Femur (tissue), 1 donor: Measurements from ENCODE around the gene PLAC1.

Source experiments
- DNase-seq: peaks from one replicate; pipeline ENCODE4 v3.0.0-alpha.2; 2017

PLAC1 gene

DNA sequence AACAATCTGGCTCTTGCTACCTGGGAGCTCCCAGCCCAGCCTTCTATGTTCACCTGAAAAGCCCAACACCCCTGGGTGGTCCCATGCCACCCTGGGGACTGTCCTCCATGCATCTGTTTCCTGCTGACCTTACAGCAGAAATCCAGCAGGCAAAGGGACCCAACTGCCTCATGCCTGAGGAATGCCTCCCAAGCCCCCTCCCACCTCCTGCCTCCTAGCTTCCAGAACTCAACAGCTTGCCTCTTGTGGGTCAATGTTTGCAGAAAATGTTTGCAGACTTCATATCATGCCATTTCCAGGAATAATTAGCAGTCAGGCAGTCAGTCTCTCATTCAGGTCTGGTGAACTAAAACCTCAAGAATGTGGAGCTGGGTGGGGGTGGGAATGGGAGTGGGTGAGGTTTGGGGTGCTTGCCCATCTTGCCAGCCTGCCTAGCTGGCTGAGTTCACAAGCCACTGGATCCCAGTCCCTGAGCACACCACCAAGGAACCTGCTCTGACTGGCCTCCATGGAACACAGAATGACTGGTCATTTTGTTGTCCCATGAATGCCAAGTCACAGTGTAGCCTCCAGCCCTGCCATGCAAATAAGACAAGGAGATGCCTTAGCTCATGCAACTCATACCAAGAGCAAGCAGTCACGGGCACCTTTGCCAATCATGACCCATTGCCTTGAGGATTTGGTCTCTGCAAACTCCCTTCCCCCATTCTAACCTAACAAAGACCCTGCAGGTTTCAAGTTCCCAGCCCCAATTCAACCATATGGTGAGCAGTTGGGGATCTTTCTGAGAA, 12.1 kb upstream of the PLAC1 start:
- DNase-seq = peak; percentile 66

DNA sequence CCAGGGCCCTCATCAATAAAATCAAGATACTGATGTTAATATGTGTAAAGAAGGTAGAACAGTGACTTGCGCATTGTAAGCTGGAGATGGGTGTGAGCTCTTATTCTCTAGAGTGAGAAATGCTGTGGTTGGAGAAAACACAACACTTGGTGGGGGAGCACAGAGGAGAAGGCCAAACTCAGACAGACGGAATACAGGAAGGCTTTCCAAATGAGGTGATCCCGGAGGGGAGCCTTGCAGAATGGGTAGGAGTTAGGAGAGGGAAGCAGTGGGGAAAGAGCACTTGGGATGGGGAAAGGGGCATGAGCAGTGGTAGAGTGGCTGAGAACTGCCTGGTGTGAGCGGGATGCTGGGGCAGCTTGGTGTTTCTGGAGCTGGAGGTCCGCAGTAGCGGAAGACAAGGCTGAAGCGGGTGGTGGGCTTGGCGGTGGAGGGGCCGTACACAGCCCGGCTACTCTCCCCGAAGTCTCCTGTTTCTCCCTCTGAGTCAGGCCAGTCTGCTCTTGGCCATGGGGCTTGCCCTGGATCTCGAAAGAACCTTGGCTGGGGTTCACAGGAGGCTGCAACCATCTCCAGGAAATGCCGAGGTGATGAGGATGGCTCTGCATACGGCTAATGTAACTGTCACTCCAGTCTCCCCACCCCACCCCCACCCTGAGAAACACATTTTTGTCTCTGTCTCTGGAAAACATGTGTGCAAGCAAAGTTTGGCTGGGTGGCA, 11.3 kb upstream of the PLAC1 start:
- peak; percentile 76 for DNase-seq

GRCh38 chrX:134664202-134664601, 5.9 kb upstream of the PLAC1 start:
- DNase-seq = no peak

DNA sequence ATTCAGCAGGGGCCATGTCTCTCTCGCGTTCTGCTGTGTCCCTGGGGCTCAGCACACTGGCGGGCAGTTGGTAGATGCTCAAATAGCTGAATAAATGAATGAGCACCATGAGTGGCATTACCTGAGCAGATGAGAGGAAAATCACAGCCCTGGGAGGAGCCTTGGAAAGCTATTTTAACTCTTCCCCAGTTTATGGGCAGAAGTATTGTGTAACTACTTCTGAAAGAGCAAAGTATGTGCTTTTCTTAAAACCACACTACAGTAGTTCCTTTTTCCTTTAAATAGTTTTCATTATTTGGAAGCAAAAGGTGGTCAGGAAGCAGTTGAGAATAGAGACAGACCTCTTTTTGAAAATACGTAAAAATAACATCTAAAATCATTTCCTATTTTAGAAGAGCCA, 3.0 kb upstream of the PLAC1 start:
- no peak for DNase-seq

DNA sequence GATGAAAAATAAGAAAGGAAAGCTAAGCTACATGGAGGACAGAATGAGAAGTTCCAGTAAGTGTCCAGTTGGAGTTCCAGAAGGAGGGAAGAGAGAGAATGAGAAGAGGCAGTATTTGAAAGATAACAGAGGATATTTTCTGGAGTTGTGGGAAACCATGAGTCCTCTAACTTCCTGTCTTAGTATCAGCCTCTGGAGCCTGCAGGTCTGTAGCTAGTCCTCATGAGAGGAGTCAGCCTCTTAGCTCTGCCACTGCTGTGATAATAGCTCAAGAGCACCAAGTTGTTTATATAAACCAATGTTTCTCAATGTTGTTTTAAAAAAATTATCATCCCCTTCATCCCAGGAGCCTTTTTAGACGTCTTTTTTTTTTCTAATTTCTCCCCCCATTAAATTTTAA, 2.4 kb upstream of the PLAC1 start:
- no peak for DNase-seq

- no peak for DNase-seq
Measured at GRCh38 chrX:134659761-134660160, 1.5 kb upstream of the PLAC1 start.

GRCh38 chrX:134658760-134659023, 421 bp upstream of the PLAC1 start:
- no peak for DNase-seq

DNA sequence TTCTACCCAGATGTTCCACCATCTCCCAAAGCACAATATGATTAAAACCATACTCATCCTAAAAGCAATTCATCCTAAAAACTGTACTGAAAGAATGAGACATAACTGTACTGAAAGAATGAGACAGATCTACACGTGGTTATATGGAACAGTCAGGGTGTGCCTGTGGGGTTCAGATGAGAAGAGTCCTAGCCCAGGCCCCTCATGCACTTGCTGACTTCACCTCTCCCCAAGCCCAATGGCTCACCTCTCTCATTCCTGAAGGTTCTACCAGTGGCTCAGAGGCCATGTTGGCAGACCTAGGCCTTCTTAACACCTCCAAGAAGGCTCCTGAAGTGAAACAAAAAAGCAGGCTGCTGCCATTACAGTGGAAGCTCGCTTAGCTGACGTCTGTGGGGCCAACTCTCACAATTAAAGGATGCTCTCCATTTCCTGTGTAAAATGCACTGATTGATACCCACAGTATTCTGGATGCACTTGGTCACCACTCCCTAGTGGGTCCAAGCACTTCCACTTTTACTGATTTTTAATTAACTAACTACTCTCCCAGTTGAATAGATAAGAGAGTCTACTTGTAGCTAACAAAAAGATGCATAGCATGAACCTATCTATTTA, 3.8 kb downstream of the PLAC1 start:
- no peak for DNase-seq

DNA sequence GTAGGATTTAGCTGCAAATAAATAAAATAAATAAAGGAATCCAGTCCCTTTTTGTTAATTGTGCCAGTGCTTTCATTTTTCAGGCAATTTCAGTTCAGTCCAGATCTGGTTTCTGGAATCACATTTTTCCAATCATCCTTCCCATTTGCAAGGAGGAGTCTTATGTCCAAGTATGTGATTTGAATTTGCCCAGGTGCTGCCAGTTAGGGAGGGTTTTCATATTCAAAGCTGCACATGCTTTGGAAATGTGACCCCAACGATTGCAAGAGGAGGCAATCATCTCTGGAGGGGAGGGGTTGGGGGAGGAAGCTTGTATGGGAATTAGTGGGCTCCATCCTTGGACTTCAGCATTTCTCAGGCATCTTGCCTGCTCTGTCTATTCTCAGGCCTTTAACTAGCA, 4.4 kb downstream of the PLAC1 start:
- no peak for DNase-seq

DNA sequence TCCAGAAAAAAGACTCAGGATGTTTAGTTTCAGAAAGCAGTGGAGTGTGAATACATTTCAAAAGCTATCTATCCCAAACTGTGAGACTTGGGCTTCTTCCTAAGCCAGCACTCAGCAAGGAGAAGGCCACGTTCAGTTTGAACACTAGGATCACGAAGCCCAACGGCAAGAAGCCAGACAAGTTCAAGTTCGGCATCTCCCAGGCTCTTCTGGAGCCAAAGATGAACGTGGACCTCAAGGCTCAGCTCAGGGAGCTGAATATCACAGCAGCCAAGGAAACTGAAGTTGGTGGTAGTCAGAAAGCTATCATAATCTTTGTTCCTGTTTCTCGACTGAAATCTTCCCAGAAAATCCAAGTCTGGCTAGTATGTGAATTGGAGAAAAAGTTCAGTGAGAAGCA, 7.6 kb downstream of the PLAC1 start:
- no peak for DNase-seq

DNA sequence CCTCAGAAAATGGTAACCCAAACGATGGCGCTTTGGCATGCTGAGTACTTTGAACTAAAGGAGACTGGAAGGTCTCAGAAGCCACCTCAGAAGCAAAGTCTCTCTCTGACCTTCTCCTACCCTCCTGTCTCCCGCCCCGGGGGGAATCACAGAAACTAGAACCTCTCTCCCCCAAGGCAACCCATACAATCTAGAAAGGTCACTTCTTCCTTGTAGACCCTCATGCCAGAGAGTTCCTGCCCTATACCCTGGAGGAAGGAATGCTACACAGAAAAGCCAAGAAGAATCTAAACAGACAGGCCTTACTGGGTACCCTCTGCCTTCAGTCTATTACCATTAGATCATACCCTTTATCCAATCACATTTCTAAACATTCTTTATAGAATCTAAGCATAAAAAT, 8.5 kb downstream of the PLAC1 start:
- no peak for DNase-seq

DNA sequence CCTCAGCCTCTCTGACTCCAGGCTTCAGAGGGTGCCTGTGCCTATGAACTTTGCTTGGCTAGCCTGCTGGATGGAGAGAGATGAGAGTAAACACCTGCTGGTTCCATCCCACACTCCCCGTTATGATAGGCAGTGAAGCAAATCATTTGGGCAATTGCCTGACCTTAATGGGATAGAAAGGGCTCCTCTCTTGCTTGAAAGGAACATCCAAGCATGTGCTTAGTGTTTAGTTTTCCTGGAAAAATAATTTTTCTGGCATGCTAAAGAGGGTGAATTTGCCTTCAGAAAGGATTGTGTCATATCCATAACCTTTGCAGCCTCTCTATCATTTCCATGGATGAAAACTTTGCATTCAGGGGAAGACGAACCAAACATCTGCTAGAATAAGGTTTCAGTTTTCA, 10.8 kb downstream of the PLAC1 start:
- no peak for DNase-seq

- peak; percentile 65 for DNase-seq
Measured at GRCh38 chrX:134646691-134647090, 11.6 kb downstream of the PLAC1 start.

DNA sequence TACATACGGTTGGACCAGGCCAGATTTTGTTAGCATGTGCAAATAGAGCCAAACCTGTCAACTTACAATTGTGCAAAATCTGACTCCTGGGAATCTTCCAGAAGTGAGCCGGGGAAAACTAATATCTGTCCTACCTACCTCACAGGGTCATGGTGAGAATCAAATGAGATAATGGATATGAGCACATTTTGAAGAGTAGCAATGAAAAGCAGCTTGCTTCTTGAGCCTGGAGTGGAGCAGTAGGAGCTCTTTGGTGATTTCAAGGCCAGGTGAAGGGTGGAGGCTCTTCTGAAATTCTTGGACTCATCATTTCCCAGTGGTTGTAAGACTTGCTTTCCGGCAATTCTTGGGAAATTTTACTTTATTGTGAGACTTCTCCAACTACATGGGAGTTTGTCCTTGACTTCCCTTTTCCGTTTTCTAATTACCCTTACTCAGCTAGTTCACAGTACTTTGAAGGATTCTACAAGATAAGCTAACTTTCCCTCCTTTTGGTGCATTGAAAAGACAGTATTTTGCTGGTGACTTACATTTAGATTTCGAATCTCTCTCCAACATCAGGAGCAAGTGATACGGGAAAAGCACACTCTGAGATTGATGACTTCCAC, 12.2 kb downstream of the PLAC1 start:
- DNase-seq = no peak

DNA sequence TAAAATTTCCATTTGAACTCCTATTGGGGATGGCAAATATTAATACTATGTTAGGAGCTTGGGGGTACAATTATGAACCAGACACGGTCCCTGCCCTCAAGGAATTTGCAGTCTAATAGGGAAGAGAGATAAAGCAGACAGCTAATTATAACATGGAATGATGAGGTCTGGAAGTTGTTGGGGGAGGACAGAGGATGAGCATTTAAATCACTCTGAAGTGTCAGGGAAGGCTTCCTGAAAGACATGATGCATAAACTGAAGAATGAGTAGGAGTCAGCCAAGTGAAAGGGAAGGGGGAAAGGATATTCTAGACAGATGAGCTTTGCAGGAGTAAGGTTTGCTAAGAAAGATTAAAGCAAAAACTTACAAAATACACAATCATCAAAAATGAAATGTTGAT, 15.9 kb downstream of the PLAC1 start:
- no peak for DNase-seq

- DNase-seq = no peak
Measured at GRCh38 chrX:134641346-134641745, 16.9 kb downstream of the PLAC1 start.

DNA sequence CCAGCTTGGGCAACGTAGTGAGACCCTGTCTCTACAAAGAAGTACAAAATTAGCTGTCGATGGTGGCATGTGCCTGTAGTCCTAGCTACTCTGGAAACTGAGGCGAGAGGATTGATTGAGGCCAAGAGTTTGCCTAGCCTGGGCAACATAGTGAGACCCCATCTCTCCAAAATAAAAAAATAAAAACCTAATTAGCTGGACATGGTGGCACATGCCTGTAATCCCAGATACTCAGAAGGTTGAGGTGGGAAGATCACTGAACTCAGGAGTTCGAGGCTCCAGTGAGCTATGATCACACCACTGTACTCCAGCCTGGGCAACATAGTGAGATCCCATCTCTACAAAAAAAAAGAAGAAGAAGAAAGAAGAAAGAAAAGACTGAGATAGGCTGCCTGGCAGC, 17.4 kb downstream of the PLAC1 start:
- DNase-seq = no peak

GRCh38 chrX:134636851-134637250, 21.4 kb downstream of the PLAC1 start:
- peak; percentile 50 for DNase-seq

DNA sequence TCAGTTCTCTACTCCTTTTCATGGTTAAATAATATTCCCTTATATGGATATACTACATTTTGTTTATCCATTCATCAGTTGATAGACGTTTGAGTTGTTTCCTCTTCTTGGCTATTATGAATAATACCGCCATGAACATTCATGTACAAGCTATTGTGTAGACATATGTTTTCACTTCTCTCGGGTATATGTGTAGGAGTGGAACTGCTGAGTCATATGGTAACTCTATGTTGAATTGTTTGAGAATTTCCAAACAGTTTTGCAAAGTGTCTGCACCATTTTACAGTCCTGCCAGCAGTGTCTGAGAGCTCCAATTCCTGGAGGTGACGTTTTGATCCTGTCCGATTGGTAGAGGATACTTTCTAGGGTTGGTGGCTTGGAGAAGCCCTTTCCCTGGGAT, 23.6 kb downstream of the PLAC1 start:
- DNase-seq = no peak

- DNase-seq = no peak
Measured at GRCh38 chrX:134633832-134634231, 24.4 kb downstream of the PLAC1 start.

DNA sequence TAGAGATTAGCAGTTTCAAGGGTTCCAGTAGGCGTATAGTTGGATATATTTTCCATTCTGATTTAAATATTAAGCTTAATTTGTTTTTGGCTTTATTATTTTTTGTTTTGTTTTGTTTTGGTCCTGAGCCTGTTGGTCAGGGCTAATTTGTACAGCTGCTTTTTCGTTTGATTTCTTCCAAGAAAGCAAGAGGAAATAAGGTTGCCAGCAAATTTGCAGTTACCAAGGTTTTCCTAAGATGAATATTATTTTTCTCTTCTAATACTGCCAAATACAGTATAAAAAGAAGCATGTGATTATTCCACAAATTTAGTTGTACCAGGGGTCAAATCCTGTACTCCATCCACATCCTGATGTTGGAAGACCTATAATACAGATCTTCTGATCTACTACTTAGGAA, 24.9 kb downstream of the PLAC1 start:
- no peak for DNase-seq

GRCh38 chrX:134632355-134632754, 25.9 kb downstream of the PLAC1 start:
- no peak for DNase-seq

GRCh38 chrX:134631426-134632346, 26.6 kb downstream of the PLAC1 start:
- DNase-seq = no peak
